ENCODE data around the gene SETD1B. TPM values are rescaled to one million over a fixed set of nuclear protein-coding genes. Genes with fewer than 3 reads are reported as not detected.
"Not testable (repeated sequence)": the region's sequence is repeated elsewhere in the genome, so short reads cannot be mapped to it uniquely, and the experiment has no call there.

SETD1B gene
- total RNA-seq, 2 donors from 2014 or later = 20.4 to 25.4 TPM

- DNase-seq = no peak
- Histone ChIP-seq H3K9me3 (no peaks in the 10 kb centered on the region), H3K27ac (peak overlapping the region; percentile 10), H3K27me3 (no peaks in the 10 kb centered on the region), H3K9ac (ENCODE audit: low read depth in 2 of 2, low read length in 2 of 2) (peak overlapping the region in 1 of 2 donors; percentile 43), H3K4me1 (peaks cover 11% of the 10 kb centered on the region), H3K36me3 (no peaks in the 10 kb centered on the region), H3K4me3 (no peak overlapping the region)
- intact Hi-C loops (cut with DNase I) = no loop called here
- no peak for TF ChIP-seq CTCF (IDR thresholded peaks at IDR 0.05)
Measured at GRCh38 chr12:121788176-121788818, 15.5 kb upstream of the SETD1B start.

GRCh38 chr12:121789233-121789781 lies 14.5 kb upstream of the SETD1B start:
- DNase-seq = no peak
- no peaks in the 10 kb centered on the region for H3K36me3 ChIP-seq
- H3K4me1 ChIP-seq = peaks cover 11% of the 10 kb centered on the region
- H3K27me3 ChIP-seq = no peaks in the 10 kb centered on the region
- peak overlapping the region; percentile 19 to 43 for H3K9ac ChIP-seq (ENCODE audit: low read depth in 2 of 2, low read length in 2 of 2)
- H3K4me3 ChIP-seq = no peak overlapping the region
- intact Hi-C loops (cut with DNase I) = no loop called here
- H3K27ac ChIP-seq = peak overlapping the region; percentile 73
- H3K9me3 ChIP-seq = no peaks in the 10 kb centered on the region
- no peak for TF ChIP-seq CTCF (IDR thresholded peaks at IDR 0.05)

GRCh38 chr12:121789800-121790728 lies 13.7 kb upstream of the SETD1B start:
- intact Hi-C loops (cut with DNase I) = loop anchor here (5.0 kb wide), 2 partner anchors 93 to 97 kb away; partner anchors contain the start of gene PSMD9
- H3K9ac ChIP-seq (ENCODE audit: low read depth in 2 of 2, low read length in 2 of 2) = peak overlapping the region; percentile 54 to 68
- no peaks in the 10 kb centered on the region for H3K9me3 ChIP-seq
- H3K27ac ChIP-seq = peak overlapping the region; percentile 73
- peak; percentile 61 for DNase-seq
- no peaks in the 10 kb centered on the region for H3K27me3 ChIP-seq
- H3K36me3 ChIP-seq = no peaks in the 10 kb centered on the region
- H3K4me3 ChIP-seq = no peak overlapping the region
- H3K4me1 ChIP-seq = peaks cover 13% of the 10 kb centered on the region
- no peak for TF ChIP-seq CTCF (IDR thresholded peaks at IDR 0.05)

- peaks cover 20% of the 10 kb centered on the region for H3K4me1 ChIP-seq
- H3K4me3 ChIP-seq, DNase-seq, H3K36me3 ChIP-seq, H3K9me3 ChIP-seq, H3K27me3 ChIP-seq: not testable (repeated sequence)
- peak overlapping the region; percentile 78 for H3K27ac ChIP-seq
- peak overlapping the region in 1 of 2 donors; percentile 54 for H3K9ac ChIP-seq (ENCODE audit: low read depth in 2 of 2, low read length in 2 of 2)
- intact Hi-C loops (cut with DNase I) = loop anchor here (5.0 kb wide), 2 partner anchors 93 to 97 kb away; partner anchors contain the start of gene PSMD9
Measured at GRCh38 chr12:121790785-121791184, 13.0 kb upstream of the SETD1B start.

GRCh38 chr12:121791671-121792551 lies 11.9 kb upstream of the SETD1B start:
- no peak for TF ChIP-seq CTCF (IDR thresholded peaks at IDR 0.05)

More at GRCh38 chr12:121791671-121792551, 11.9 kb upstream of the SETD1B start:
- Histone ChIP-seq H3K4me1 (peaks cover 31% of the 10 kb centered on the region), H3K36me3 (no peaks in the 10 kb centered on the region), H3K9ac (ENCODE audit: low read depth in 2 of 2, low read length in 2 of 2) (peak overlapping the region; percentile 77 to 93), H3K27ac (peak overlapping the region; percentile 78), H3K4me3 (peak overlapping the region; percentile 70), H3K9me3 (no peaks in the 10 kb centered on the region), H3K27me3 (no peaks in the 10 kb centered on the region)
- DNase-seq = peak; percentile 63
- intact Hi-C loops (cut with DNase I) = loop anchor here (5.0 kb wide), 2 partner anchors 95 kb away; partner anchors contain the start of gene PSMD9
